ENCODE data around the gene HNRNPLL.

Gene HNRNPLL

DNA sequence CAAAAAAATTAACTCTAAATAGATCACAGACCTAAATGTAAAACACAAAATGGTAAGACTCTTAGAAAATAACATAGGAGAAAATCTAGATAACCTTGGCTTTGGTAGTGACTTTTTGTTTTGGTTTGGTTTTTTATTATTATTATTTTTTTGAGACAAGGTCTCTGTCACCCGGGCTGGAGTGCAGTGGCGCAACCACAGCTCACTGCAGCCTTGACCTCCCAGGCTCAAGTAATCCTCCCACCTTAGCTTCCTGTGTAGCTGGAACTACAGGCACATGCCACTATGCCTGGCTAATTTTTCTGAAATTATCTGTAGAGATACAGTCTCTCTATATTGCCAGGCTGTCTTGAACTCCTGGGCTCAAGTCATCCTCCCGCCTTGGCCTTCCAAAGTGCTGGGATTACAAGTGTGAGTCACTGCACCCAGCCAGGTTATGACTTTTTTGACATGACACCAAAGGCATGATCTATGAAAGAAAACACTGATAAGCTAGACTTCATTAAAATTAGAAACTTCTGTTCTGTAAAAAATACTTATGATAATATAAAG lies 88.0 kb downstream of the HNRNPLL start:
- DNase-seq, result no peak
- Histone ChIP-seq H4K12ac (ENCODE audit: low read depth, low read length) (no peak overlapping the region), H3K4me2 (ENCODE audit: low read length) (no peak overlapping the region), H2AK5ac (ENCODE audit: low read length) (no peak overlapping the region), H2AFZ (ENCODE audit: insufficient read depth, low read length, poor library complexity) (no peak overlapping the region), H3K9ac (ENCODE audit: low read length) (no peak overlapping the region), H3K79me2 (ENCODE audit: control insufficient read depth, insufficient read depth, low read length, poor library complexity) (no peaks in the 10 kb centered on the region), H4K91ac (ENCODE audit: low read depth, low read length) (no peak overlapping the region), H2BK5ac (ENCODE audit: low read depth, low read length, poor library complexity) (no peak overlapping the region), H3K79me1 (ENCODE audit: low read length) (peaks cover 5% of the 10 kb centered on the region), H3K27me3 (ENCODE audit: insufficient read depth, low read length) (no peaks in the 10 kb centered on the region), H3K18ac (ENCODE audit: low read length) (no peak overlapping the region), H3K4ac (ENCODE audit: low read depth, low read length) (no peak overlapping the region), H3K9me3 (ENCODE audit: insufficient read depth, low read depth, low read length) (no peaks in the 10 kb centered on the region), H3K4me1 (ENCODE audit: control insufficient read depth in 1 of 2, insufficient read depth in 2 of 2, low read length in 2 of 2) (peaks cover 0 to 10% of the 10 kb centered on the region in 2 experiments), H2BK120ac (ENCODE audit: insufficient read depth, low read length, poor library complexity) (peak overlapping the region; percentile 28), H3K23ac (ENCODE audit: low read length) (no peak overlapping the region), H4K8ac (ENCODE audit: low read depth, low read length) (no peak overlapping the region), H3K36me3 (ENCODE audit: control insufficient read depth in 1 of 2, insufficient read depth in 2 of 2, low read length in 2 of 2) (no peaks in the 10 kb centered on the region), H3K14ac (ENCODE audit: low read length) (no peak overlapping the region), H2BK12ac (ENCODE audit: low read length) (no peak overlapping the region), H3K4me3 (ENCODE audit: low read depth, low read length) (no peak overlapping the region), H3K27ac (ENCODE audit: low read depth, low read length) (no peak overlapping the region)
- no CpG with 5 or more reads among the region's 3 CpGs for WGBS (ENCODE audit: extremely low coverage, insufficient coverage, insufficient read length)

DNA sequence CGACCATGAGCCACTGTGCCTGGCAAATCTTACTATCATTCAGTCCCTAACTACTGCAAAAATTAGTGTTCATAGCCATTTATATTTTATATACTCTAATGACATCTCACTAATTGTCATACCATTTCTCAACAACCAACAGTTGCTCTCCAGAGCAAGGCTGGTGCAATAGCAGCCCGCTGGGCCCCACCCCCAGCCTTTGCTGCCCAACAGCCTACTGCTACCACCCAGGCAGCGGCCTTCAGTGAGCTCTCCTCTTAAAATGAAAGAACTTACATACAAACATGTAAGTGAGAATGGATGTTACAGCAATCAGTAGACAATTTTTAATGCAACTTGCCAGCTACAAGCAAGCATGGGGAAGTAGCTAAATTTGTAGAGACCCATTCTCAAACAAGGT lies 90.5 kb downstream of the HNRNPLL start:
- no peak overlapping the region for H2AFZ ChIP-seq (ENCODE audit: insufficient read depth, low read length, poor library complexity)
- no peak overlapping the region for H3K4me2 ChIP-seq (ENCODE audit: low read length)
- no peak overlapping the region for H4K8ac ChIP-seq (ENCODE audit: low read depth, low read length)
- H3K27me3 ChIP-seq (ENCODE audit: insufficient read depth, low read length), result no peaks in the 10 kb centered on the region
- no peak for DNase-seq
- H4K12ac ChIP-seq (ENCODE audit: low read depth, low read length), result no peak overlapping the region
- no CpG with 5 or more reads among the region's 3 CpGs for WGBS (ENCODE audit: extremely low coverage, insufficient coverage, insufficient read length)
- H2BK12ac ChIP-seq (ENCODE audit: low read length), result no peak overlapping the region
- H3K9ac ChIP-seq (ENCODE audit: low read length), result no peak overlapping the region
- no peaks in the 10 kb centered on the region for H3K36me3 ChIP-seq (ENCODE audit: control insufficient read depth in 1 of 2, insufficient read depth in 2 of 2, low read length in 2 of 2)
- no peak overlapping the region for H2BK120ac ChIP-seq (ENCODE audit: insufficient read depth, low read length, poor library complexity)
- H3K27ac ChIP-seq (ENCODE audit: low read depth, low read length), result peak overlapping the region; percentile 19
- H3K14ac ChIP-seq (ENCODE audit: low read length), result no peak overlapping the region
- no peak overlapping the region for H3K23ac ChIP-seq (ENCODE audit: low read length)
- no peak overlapping the region for H3K4me3 ChIP-seq (ENCODE audit: low read depth, low read length)
- H3K79me1 ChIP-seq (ENCODE audit: low read length), result peaks cover 5% of the 10 kb centered on the region
- no peak overlapping the region for H3K4ac ChIP-seq (ENCODE audit: low read depth, low read length)
- H3K79me2 ChIP-seq (ENCODE audit: control insufficient read depth, insufficient read depth, low read length, poor library complexity), result no peaks in the 10 kb centered on the region
- H2AK5ac ChIP-seq (ENCODE audit: low read length), result no peak overlapping the region
- H4K91ac ChIP-seq (ENCODE audit: low read depth, low read length), result no peak overlapping the region
- peaks cover 0 to 10% of the 10 kb centered on the region in 2 experiments for H3K4me1 ChIP-seq (ENCODE audit: control insufficient read depth in 1 of 2, insufficient read depth in 2 of 2, low read length in 2 of 2)
- no peak overlapping the region for H2BK5ac ChIP-seq (ENCODE audit: low read depth, low read length, poor library complexity)
- H3K18ac ChIP-seq (ENCODE audit: low read length), result no peak overlapping the region
- H3K9me3 ChIP-seq (ENCODE audit: insufficient read depth, low read depth, low read length), result no peaks in the 10 kb centered on the region

Data from trophoblast cell (in vitro differentiated cells and primary cell).